Activated CD4-positive, alpha-beta T cell treated with anti-CD3 and anti-CD28 coated beads for 1 hour (primary cell): ENCODE measurements around the gene HELZ.
"Not testable (repeated sequence)": the region's sequence is repeated elsewhere in the genome, so short reads cannot be mapped to it uniquely, and the experiment has no call there.

Experiments
- DNase-seq: peaks from one replicate; pipeline ENCODE4 v3.0.0-alpha.2; 2020

HELZ gene

GRCh38 chr17:67109111-67109510 lies 135.9 kb downstream of the HELZ start:
- DNase-seq, result no peak

- no peak for DNase-seq
These were observed 136.9 kb downstream of the HELZ start for GRCh38 chr17:67107811-67108775.

- DNase-seq, result no peak
These were observed 137.8 kb downstream of the HELZ start for GRCh38 chr17:67107171-67107570.

- no peak for DNase-seq
These were observed 139.8 kb downstream of the HELZ start for GRCh38 chr17:67105213-67105612.

GRCh38 chr17:67104641-67105040 lies 140.4 kb downstream of the HELZ start:
- not testable (repeated sequence) for DNase-seq

GRCh38 chr17:67098006-67098405 lies 147.0 kb downstream of the HELZ start:
- no peak for DNase-seq

GRCh38 chr17:67096609-67097008 lies 148.4 kb downstream of the HELZ start:
- DNase-seq, result no peak

GRCh38 chr17:67095803-67096202 lies 149.2 kb downstream of the HELZ start:
- no peak for DNase-seq

GRCh38 chr17:67095291-67095690 lies 149.7 kb downstream of the HELZ start:
- DNase-seq, result not testable (repeated sequence)

GRCh38 chr17:67093348-67093747 lies 151.6 kb downstream of the HELZ start:
- no peak for DNase-seq

GRCh38 chr17:67092710-67093109 lies 152.3 kb downstream of the HELZ start:
- DNase-seq, result not testable (repeated sequence)

GRCh38 chr17:67092291-67092690 lies 152.7 kb downstream of the HELZ start:
- no peak for DNase-seq

GRCh38 chr17:67090341-67090740 lies 154.7 kb downstream of the HELZ start:
- DNase-seq, result no peak

- DNase-seq, result no peak
These were observed 156.4 kb downstream of the HELZ start for GRCh38 chr17:67088639-67089038.

- no peak for DNase-seq
These were observed 159.6 kb downstream of the HELZ start for GRCh38 chr17:67085406-67085805.

- no peak for DNase-seq
These were observed 162.9 kb downstream of the HELZ start for GRCh38 chr17:67082107-67082506.

GRCh38 chr17:67080804-67081203 lies 164.2 kb downstream of the HELZ start:
- DNase-seq, result no peak

GRCh38 chr17:67079491-67079890 lies 165.5 kb downstream of the HELZ start:
- no peak for DNase-seq

GRCh38 chr17:67078292-67078691 lies 166.7 kb downstream of the HELZ start:
- no peak for DNase-seq

GRCh38 chr17:67076290-67076689 lies 168.7 kb downstream of the HELZ start:
- DNase-seq, result no peak

GRCh38 chr17:67074781-67075180 lies 170.2 kb downstream of the HELZ start:
- DNase-seq, result no peak

- DNase-seq, result no peak
These were observed 172.1 kb downstream of the HELZ start for GRCh38 chr17:67072885-67073284.

- DNase-seq, result no peak
These were observed 173.4 kb downstream of the HELZ start for GRCh38 chr17:67071595-67071994.

GRCh38 chr17:67069603-67070136 lies 175.3 kb downstream of the HELZ start:
- no peak for DNase-seq
